H9 (cell line): ENCODE results near the gene MRAP2. TPM values are rescaled to one million over a fixed set of nuclear protein-coding genes. Genes with fewer than 3 reads are reported as not detected.

ENCODE experiments used
- DNase-seq: peaks from one replicate; pipeline ENCODE4 v3.0.0-alpha.2; 2017
- H2AFZ ChIP-seq: one replicate; pipeline ENCODE4 v1.6.1; 2013; ENCODE audit warnings: mild to moderate bottlenecking, low read length, control low read depth, moderate library complexity
- H2AK5ac ChIP-seq: 2 replicates; pipeline ENCODE4 v1.6.1; 2013; ENCODE audit warnings: low read length, control low read depth, mixed read lengths; ENCODE audit not compliant: insufficient read length
- H2BK120ac ChIP-seq: one replicate; pipeline ENCODE4 v1.6.1; 2013; ENCODE audit warnings: low read depth, mild to moderate bottlenecking, low read length, control low read depth, inconsistent platforms; ENCODE audit not compliant: poor library complexity, severe bottlenecking
- H2BK12ac ChIP-seq: 2 replicates; pipeline ENCODE4 v1.6.1; 2013; ENCODE audit warnings: low read length, control low read depth, mixed read lengths, low read depth; ENCODE audit not compliant: insufficient read length
- H2BK15ac ChIP-seq: 2 replicates; pipeline ENCODE4 v1.6.1; 2013; ENCODE audit warnings: low read depth, low read length, control low read depth
- H2BK20ac ChIP-seq: one replicate; pipeline ENCODE4 v1.6.1; 2013; ENCODE audit warnings: low read depth, mild to moderate bottlenecking, low read length, control low read depth, inconsistent platforms; ENCODE audit not compliant: poor library complexity, severe bottlenecking
- H2BK5ac ChIP-seq: 2 replicates; pipeline ENCODE4 v1.6.1; 2013; ENCODE audit warnings: low read length, control low read depth, mixed read lengths; ENCODE audit not compliant: insufficient read length
- H3K14ac ChIP-seq: 2 replicates; pipeline ENCODE4 v1.6.1; 2013; ENCODE audit warnings: low read length, control low read depth; ENCODE audit not compliant: insufficient read depth
- H3K18ac ChIP-seq: 2 replicates; pipeline ENCODE4 v1.6.1; 2013; ENCODE audit warnings: low read depth, mild to moderate bottlenecking, mixed read lengths, low read length, control low read depth; ENCODE audit not compliant: insufficient read length
- H3K23ac ChIP-seq: 2 replicates; pipeline ENCODE4 v1.6.1; 2013; ENCODE audit warnings: low read length, control low read depth, mixed read lengths, low read depth; ENCODE audit not compliant: insufficient read length
- H3K23me2 ChIP-seq: 2 replicates; pipeline ENCODE4 v1.6.1; 2013; ENCODE audit warnings: low read depth, mild to moderate bottlenecking, mixed read lengths, low read length, control low read depth; ENCODE audit not compliant: insufficient read length, poor library complexity, severe bottlenecking
- H3K27ac ChIP-seq: 2 replicates; pipeline ENCODE4 v1.5.1; 2013; ENCODE audit warnings: low read length, control low read depth, mixed read lengths, low read depth; ENCODE audit not compliant: insufficient read length
- H3K27me3 ChIP-seq: 2 replicates; pipeline ENCODE4 v1.6.1; 2013; ENCODE audit warnings: low read length, control low read depth, inconsistent platforms; ENCODE audit not compliant: insufficient read depth
- H3K4ac ChIP-seq: 2 replicates; pipeline ENCODE4 v1.6.1; 2013; ENCODE audit warnings: low read depth, mild to moderate bottlenecking, control low read depth, inconsistent platforms, low read length, moderate library complexity
- H3K4me1 ChIP-seq: 2 replicates; pipeline ENCODE4 v1.6.1; 2013; ENCODE audit warnings: low read length, control low read depth, inconsistent platforms; ENCODE audit not compliant: insufficient read depth
- H3K4me2 ChIP-seq: 2 replicates; pipeline ENCODE4 v1.6.1; 2013; ENCODE audit warnings: low read length, control low read depth, mixed read lengths; ENCODE audit not compliant: insufficient read length, insufficient read depth
- H3K56ac ChIP-seq: 2 replicates; pipeline ENCODE4 v1.6.1; 2013; ENCODE audit warnings: low read depth, mild to moderate bottlenecking, mixed read lengths, low read length, control low read depth; ENCODE audit not compliant: insufficient read length
- H3K79me1 ChIP-seq: 2 replicates; pipeline ENCODE4 v1.6.1; 2013; ENCODE audit warnings: low read depth, mild to moderate bottlenecking, moderate library complexity, low read length, control low read depth, inconsistent platforms; ENCODE audit not compliant: insufficient read depth, poor library complexity, severe bottlenecking
- H3K79me2 ChIP-seq: 2 replicates; pipeline ENCODE4 v1.6.1; 2013; ENCODE audit warnings: low read length, control low read depth, inconsistent platforms; ENCODE audit not compliant: insufficient read depth
- H3K9ac ChIP-seq: 2 replicates; pipeline ENCODE4 v1.6.1; 2013; ENCODE audit warnings: low read length, control low read depth, mixed read lengths; ENCODE audit not compliant: insufficient read length; ENCODE audit errors: extremely low read depth
- H3K9me3 ChIP-seq: one replicate; pipeline ENCODE4 v1.6.1; 2013; ENCODE audit warnings: low read depth, low read length, inconsistent platforms; ENCODE audit not compliant: control insufficient read depth
- H3T11ph ChIP-seq: one replicate; pipeline ENCODE4 v1.6.1; 2013; ENCODE audit warnings: mild to moderate bottlenecking, low read length, control low read depth, inconsistent platforms
- H4K20me1 ChIP-seq: one replicate; pipeline ENCODE4 v1.6.1; 2013; ENCODE audit not compliant: control insufficient read depth, insufficient read length, insufficient read depth
- H4K5ac ChIP-seq: 2 replicates; pipeline ENCODE4 v1.6.1; 2013; ENCODE audit warnings: low read depth, mild to moderate bottlenecking, mixed read lengths, low read length, control low read depth; ENCODE audit not compliant: insufficient read length
- H4K8ac ChIP-seq: replicated peaks from 2 replicates; pipeline ENCODE4 v1.6.1; 2013; ENCODE audit warnings: low read length, control low read depth, mixed read lengths, low read depth; ENCODE audit not compliant: insufficient read length
- H4K91ac ChIP-seq: 2 replicates; pipeline ENCODE4 v1.6.1; 2013; ENCODE audit warnings: low read depth, mild to moderate bottlenecking, moderate library complexity, mixed read lengths, low read length, control low read depth; ENCODE audit not compliant: insufficient read length
- H3K27ac Mint-ChIP-seq, 3 experiments: 2 replicates in 2 of 3; 3 replicates in 1 of 3; pipeline ENCODE4 v1.8.0; 2020 to 2021; ENCODE audit warnings: mixed read lengths in 3 of 3, mild to moderate bottlenecking in 1 of 3, moderate library complexity in 1 of 3
- H3K27me3 Mint-ChIP-seq: 2 replicates; pipeline ENCODE4 v1.8.0; 2021; ENCODE audit warnings: low read depth, mild to moderate bottlenecking, moderate library complexity, mixed read lengths
- H3K36me3 Mint-ChIP-seq, 3 experiments: 2 replicates in 2 of 3; 3 replicates in 1 of 3; pipeline ENCODE4 v1.8.0; 2020 to 2021; ENCODE audit warnings: low read depth in 3 of 3, mixed read lengths in 3 of 3; ENCODE audit not compliant: insufficient read depth in 1 of 3
- H3K4me1 Mint-ChIP-seq, 2 experiments: 2 replicates each; pipeline ENCODE4 v1.8.0; 2020; ENCODE audit warnings: mixed read lengths in 2 of 2
- H3K4me3 Mint-ChIP-seq, 2 experiments: 2 replicates in 1 of 2; 3 replicates in 1 of 2; pipeline ENCODE4 v1.8.0; 2020 to 2021; ENCODE audit warnings: mild to moderate bottlenecking in 2 of 2, mixed read lengths in 2 of 2, moderate library complexity in 1 of 2
- H3K9me3 Mint-ChIP-seq, 2 experiments: 2 replicates in 1 of 2; 3 replicates in 1 of 2; pipeline ENCODE4 v1.8.0; 2020; ENCODE audit warnings: mild to moderate bottlenecking in 2 of 2, mixed read lengths in 2 of 2, moderate library complexity in 1 of 2
- CTCF ChIP-seq: fragments of 200-600 bp; sonication (generic); conservative IDR thresholded peaks from 3 replicates; pipeline ENCODE4 v1.8.0; 2021; ENCODE audit warnings: antibody characterized with exemption, mild to moderate bottlenecking
- WGBS: extraction: QIAGEN DNeasy Blood & Tissue Kit; methylation state at CpG from one replicate; pipeline ENCODE4 v1.1.7; 2013; ENCODE audit warnings: missing lambda C conversion rate, low lambda C conversion rate, mixed read lengths; ENCODE audit not compliant: insufficient read length; ENCODE audit errors: extremely low coverage; 5-methylcytosine and 5-hydroxymethylcytosine counted together
- long read RNA-seq: library from polyadenylated mRNA; unstranded; transcript quantifications from one replicate; pipeline ENCODE4 v2.0.0, GENCODE V29; 2020
- total RNA-seq: library from RNA; stranded (reverse); gene quantifications from 2 replicates; pipeline ENCODE4 v1.2.1, GENCODE V29; 2021

Gene MRAP2
- total RNA-seq: 8.0 and 8.3 TPM in 2 replicates
- long read RNA-seq, transcript MRAP2-201 (4 exons, 2,153 nt): major isoform, 9 of 16 reads
- long read RNA-seq, partial matches to known transcripts: 4 of 16 reads
- long read RNA-seq, other reads (novel, unspliced or antisense): 3 of 16 reads

GRCh38 chr6:84033523-84034451, at the start of gene MRAP2:
Gene MRAP2 (plus strand): TSS chr6:84033772. CDS start chr6:84055319, 21,547 bp downstream.
- no peak within 1 kb of the TSS for H4K91ac ChIP-seq

More at GRCh38 chr6:84033523-84034451, at the start of gene MRAP2:
- peak within 1 kb of the TSS; percentile 57; the same call in 1 of the 2 replicates for H3K14ac ChIP-seq
- no peak for TF ChIP-seq CTCF
- no peak within 1 kb of the TSS for H3K4ac ChIP-seq
- no peaks in the 10 kb centered on the region for H3K79me2 ChIP-seq
- no peak within 1 kb of the TSS for H2BK20ac ChIP-seq
- no peaks in the 10 kb centered on the region for H3K79me1 ChIP-seq
- peak within 1 kb of the TSS; percentile 27 for H3K9ac ChIP-seq
- Mint-ChIP-seq H3K4me1 (peaks cover 21 to 25% of the 10 kb centered on the region in 2 experiments), H3K27me3 (peaks cover 23% of the 10 kb centered on the region), H3K4me3 (peak within 1 kb of the TSS; percentile 70 to 82), H3K36me3 (peaks cover 15 to 31% (median 21%) of the 10 kb centered on the region in 3 experiments), H3K9me3 (peaks cover 22 to 28% of the 10 kb centered on the region in 2 experiments), H3K27ac (no peak within 1 kb of the TSS)
- H3K4me2 ChIP-seq: peak within 1 kb of the TSS; percentile 39
- H4K20me1 ChIP-seq: no peaks in the 10 kb centered on the region
- no CpG with 5 or more reads among the region's 78 CpGs for WGBS
- no peaks in the 10 kb centered on the region; the same call in 1 of the 2 replicates for H3K4me1 ChIP-seq
- no peak within 1 kb of the TSS for H3K23ac ChIP-seq
- no peak within 1 kb of the TSS for H2BK120ac ChIP-seq
- no peak within 1 kb of the TSS for H3T11ph ChIP-seq
- peaks cover 2% of the 10 kb centered on the region; the same call in 1 of the 2 replicates for H3K27me3 ChIP-seq
- H2AK5ac ChIP-seq: no peak within 1 kb of the TSS
- H3K27ac ChIP-seq: no peak within 1 kb of the TSS
- H3K56ac ChIP-seq: no peak within 1 kb of the TSS
- H2BK12ac ChIP-seq: no peak within 1 kb of the TSS
- H2BK15ac ChIP-seq: no peak within 1 kb of the TSS
- DNase-seq: peak; percentile 49
- H3K23me2 ChIP-seq: peaks cover 6% of the 10 kb centered on the region
- no peak within 1 kb of the TSS for H2BK5ac ChIP-seq
- H3K9me3 ChIP-seq: no peaks in the 10 kb centered on the region
- H4K8ac ChIP-seq: no peak within 1 kb of the TSS
- no peak within 1 kb of the TSS for H3K18ac ChIP-seq
- no peak within 1 kb of the TSS for H4K5ac ChIP-seq
- peak within 1 kb of the TSS; percentile 60 for H2AFZ ChIP-seq
